Measurements from ENCODE around the gene FRMD4A.

DNA sequence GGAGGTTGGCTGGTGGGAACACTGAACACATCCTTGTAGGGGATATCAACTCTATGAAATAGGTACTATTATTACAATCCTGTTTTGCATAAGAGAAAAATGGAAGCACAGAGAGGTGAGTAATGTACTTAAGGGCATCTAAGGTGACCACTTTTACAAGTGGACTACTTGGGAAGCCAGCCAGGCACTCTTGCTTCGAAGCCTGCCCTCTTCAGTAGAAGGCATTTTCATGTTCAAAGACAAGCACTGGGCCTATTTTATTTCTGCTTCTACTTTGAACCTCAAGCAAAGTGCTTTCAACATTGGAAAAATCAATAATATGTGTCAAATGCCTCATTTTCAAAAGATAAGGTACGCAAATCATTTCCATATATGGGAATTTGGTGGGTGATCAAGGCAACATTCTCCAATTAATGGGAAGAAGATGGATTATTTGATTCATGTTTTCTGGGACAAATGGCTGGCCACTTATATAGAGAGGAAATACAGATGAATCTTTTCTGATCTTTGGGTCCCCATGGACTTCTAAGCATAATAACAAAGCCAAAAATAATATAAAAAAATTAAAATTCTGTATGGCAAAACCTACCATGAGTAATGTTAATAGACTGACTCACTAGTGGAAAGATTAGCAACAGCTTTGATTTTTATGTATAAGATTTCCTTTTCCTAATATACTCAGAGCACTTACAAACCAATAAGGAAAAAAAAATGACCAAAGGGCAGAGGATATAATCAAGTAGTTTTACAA lies 270.2 kb downstream of the FRMD4A start:
- TF ChIP-seq, protein P1, sequence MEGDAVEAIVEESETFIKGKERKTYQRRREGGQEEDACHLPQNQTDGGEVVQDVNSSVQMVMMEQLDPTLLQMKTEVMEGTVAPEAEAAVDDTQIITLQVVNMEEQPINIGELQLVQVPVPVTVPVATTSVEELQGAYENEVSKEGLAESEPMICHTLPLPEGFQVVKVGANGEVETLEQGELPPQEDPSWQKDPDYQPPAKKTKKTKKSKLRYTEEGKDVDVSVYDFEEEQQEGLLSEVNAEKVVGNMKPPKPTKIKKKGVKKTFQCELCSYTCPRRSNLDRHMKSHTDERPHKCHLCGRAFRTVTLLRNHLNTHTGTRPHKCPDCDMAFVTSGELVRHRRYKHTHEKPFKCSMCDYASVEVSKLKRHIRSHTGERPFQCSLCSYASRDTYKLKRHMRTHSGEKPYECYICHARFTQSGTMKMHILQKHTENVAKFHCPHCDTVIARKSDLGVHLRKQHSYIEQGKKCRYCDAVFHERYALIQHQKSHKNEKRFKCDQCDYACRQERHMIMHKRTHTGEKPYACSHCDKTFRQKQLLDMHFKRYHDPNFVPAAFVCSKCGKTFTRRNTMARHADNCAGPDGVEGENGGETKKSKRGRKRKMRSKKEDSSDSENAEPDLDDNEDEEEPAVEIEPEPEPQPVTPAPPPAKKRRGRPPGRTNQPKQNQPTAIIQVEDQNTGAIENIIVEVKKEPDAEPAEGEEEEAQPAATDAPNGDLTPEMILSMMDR (optimal IDR thresholded peaks at IDR 0.05 in 1 of 3, IDR thresholded peaks at IDR 0.05 in 1 of 3, conservative IDR thresholded peaks at IDR 0.05 in 1 of 3; ENCODE audit: extremely low read depth in 1 of 3, insufficient read depth in 2 of 3, low read length in 3 of 3) = no peak
- TF ChIP-seq EZH2 (IDR thresholded peaks at IDR 0.05; ENCODE audit: low read length) = no peak
